ENCODE results near the gene DAD1. TPM values are rescaled to one million over a fixed set of nuclear protein-coding genes. Genes with fewer than 3 reads are reported as not detected.
"Not testable (repeated sequence)": the region's sequence is repeated elsewhere in the genome, so short reads cannot be mapped to it uniquely, and the experiment has no call there.

The DAD1 gene
- total RNA-seq, 1 experiment from 2014 or later: 364 TPM

DNA sequence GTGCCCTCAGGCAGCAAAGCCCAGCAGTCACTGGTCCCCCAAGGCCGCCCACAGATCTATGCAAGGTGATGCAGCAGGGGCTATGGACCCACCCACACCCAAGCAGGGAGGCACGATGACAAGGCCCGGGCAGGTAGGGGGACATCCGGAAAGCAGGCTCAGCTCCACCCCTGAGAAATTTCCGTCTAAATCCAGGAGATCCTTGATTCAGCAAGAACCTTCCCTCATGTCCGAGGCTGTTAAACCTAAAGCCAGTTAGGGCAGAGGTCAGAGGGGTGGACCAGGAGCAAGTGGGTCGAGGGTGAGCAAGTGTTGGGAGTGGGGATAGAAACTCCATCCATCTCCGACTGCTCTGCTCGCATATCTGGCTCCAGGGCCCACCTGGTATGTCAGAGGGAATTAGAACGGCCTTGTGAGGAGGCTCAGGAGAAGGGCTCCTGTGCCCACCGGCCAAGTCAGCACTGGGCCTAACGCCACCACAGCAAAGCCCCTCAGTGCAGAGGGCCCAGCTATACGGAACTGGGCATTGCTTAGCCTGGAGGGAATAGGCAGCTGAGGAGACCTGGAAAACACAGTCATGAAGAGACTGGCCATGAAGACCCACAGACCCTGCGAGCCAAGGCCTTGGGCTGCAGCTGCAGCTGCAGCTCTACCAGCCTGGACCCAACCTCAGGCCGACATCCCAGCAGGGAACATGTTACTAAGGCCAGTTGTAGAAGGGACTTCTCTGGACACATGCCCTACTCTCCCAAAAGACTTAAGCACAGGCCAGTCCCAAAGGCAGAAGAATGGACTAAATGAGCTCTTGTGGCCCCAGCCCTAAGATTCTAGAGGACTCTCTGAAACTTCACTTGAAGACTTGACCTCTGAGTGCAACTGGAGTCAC is 34.3 kb downstream of the DAD1 start:
- DNase-seq (ENCODE audit: extremely low read depth, low read depth): no peak

DNA sequence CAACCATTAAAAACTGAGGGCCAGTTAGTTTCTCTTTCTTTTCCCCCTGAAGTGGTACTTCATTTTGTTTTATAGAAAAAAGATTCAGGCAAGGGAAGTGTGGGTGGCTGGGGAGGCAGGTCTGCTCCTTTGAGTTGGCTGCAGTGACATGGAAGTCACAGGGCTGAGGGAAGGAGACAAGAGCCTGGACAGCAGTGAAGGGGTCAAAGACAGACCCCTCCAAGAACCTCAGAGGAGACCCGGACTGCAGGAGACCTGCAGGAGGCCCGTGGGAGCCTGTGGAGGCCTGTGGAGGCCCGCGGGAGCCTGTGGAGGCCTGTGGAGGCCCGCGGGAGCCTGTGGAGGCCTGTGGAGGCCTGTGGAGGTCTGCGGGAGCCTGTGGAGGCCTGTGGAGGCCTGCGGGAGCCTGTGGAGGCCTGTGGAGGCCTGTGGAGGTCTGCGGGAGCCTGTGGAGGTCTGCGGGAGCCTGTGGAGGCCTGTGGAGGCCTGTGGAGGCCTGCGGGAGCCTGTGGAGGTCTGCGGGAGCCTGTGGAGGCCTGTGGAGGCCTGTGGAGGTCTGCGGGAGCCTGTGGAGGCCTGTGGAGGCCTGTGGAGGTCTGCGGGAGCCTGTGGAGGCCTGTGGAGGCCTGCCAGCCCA is 35.0 kb downstream of the DAD1 start:
- DNase-seq (ENCODE audit: extremely low read depth, low read depth): not testable (repeated sequence)

DNA sequence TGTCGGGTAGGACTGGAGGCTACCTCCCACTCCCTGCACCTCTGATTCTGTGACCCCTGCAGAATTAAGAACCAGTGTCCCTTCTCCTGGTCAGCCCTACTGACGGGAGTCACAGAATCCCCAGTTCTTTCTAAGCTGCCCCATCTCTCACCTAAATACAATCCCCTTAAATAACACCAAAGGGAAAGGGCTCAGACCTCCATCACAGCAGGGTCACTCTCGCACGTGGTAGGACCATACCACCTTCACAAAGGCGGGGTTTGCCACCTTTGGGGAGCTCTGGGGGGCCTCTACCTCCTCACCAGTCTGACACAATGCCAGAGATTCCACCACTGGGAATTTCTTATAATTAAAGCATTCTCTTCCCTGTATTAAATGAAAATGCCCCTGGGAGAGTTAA is 35.6 kb downstream of the DAD1 start:
- DNase-seq (ENCODE audit: extremely low read depth, low read depth): no peak

DNA sequence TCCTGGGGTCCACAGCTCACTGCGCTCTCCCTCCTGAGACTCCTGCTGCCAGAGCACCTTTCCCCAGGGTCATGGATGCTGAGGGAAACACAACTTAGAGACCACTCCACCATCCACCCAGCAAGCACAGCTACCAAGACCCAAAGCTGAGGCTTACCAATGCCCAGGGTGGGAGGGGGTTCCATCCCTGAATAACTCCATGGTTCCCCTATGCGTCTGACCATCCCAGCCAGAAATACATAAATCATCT is 36.3 kb downstream of the DAD1 start:
- DNase-seq (ENCODE audit: extremely low read depth, low read depth): no peak

DNA sequence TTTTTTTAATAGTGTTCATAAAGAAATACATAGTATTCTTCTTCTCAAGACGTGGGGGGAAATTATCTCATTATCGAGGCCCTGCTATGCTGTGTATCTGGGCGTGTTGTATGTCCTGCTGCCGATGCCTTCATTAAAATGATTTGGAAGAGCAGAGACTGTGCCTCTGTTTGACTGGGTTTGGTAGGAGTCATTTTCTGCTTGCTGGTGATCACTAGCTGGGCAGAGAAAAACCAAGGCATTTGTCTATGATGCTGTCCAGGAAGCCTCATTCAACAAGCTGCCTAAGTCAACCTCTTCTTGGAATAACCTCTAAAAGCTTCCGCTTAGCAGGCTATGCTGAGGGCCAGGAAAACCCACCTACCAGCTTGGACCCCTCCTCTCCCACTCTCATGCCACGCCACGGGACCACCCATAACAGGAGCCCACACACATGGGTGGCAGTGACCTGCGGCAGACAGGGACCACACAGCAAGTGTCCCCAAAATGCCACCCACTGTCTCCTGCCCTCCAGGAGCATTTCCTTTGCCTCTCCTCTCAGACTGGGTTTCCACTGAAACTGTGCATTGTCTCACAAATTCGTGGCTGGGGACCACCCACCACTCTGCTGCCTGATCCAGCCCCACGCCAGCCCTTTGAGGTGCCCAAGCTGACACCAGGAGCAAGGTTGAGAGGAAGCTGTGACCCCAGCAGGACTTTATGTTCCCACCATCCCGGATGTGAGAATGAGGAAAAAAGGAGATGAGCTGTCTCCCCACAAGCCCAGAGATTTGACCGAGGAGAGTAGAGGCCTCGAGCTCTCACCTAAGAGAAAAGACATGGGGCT is 36.8 kb downstream of the DAD1 start:
- DNase-seq (ENCODE audit: extremely low read depth, low read depth): no peak

DNA sequence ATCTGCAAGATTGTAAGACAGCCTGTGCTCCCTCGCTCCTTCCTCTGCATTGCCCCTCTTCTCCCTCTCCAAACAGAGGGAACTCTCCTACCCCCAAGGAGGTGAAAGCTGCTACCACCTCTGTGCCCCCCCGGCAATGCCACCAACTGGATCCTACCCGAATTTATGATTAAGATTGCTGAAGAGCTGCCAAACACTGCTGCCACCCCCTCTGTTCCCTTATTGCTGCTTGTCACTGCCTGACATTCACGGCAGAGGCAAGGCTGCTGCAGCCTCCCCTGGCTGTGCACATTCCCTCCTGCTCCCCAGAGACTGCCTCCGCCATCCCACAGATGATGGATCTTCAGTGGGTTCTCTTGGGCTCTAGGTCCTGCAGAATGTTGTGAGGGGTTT is 37.4 kb downstream of the DAD1 start:
- no peak for DNase-seq (ENCODE audit: extremely low read depth, low read depth)

DNA sequence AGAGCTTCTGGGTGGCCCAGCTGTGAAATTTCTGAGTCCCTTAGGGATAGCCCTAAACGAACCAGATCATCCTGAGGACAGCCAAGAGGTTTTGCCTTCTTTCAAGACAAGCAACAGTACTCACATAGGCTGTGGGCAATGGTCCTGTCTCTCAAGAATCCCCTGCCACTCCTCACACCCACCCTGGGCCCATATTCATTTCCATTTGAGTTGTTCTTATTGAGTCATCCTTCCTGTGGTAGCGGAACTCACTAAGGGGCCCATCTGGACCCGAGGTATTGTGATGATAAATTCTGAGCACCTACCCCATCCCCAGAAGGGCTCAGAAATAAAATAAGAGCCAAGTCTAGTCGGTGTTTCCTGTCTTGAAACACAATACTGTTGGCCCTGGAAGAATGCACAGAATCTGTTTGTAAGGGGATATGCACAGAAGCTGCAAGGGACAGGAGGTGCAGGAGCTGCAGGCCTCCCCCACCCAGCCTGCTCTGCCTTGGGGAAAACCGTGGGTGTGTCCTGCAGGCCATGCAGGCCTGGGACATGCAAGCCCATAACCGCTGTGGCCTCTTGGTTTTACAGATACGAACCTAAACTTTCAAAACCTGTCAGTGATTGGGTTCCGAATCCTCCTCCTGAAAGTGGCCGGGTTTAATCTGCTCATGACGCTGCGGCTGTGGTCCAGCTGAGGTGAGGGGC is 38.9 kb downstream of the DAD1 start:
- no peak for DNase-seq (ENCODE audit: extremely low read depth, low read depth)

DNA sequence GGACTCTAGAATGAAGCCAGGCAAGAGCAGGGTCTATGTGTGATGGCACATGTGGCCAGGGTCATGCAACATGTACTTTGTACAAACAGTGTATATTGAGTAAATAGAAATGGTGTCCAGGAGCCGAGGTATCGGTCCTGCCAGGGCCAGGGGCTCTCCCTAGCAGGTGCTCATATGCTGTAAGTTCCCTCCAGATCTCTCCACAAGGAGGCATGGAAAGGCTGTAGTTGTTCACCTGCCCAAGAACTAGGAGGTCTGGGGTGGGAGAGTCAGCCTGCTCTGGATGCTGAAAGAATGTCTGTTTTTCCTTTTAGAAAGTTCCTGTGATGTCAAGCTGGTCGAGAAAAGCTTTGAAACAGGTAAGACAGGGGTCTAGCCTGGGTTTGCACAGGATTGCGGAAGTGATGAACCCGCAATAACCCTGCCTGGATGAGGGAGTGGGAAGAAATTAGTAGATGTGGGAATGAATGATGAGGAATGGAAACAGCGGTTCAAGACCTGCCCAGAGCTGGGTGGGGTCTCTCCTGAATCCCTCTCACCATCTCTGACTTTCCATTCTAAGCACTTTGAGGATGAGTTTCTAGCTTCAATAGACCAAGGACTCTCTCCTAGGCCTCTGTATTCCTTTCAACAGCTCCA is 39.6 kb downstream of the DAD1 start:
- no peak for DNase-seq (ENCODE audit: extremely low read depth, low read depth)

DNA sequence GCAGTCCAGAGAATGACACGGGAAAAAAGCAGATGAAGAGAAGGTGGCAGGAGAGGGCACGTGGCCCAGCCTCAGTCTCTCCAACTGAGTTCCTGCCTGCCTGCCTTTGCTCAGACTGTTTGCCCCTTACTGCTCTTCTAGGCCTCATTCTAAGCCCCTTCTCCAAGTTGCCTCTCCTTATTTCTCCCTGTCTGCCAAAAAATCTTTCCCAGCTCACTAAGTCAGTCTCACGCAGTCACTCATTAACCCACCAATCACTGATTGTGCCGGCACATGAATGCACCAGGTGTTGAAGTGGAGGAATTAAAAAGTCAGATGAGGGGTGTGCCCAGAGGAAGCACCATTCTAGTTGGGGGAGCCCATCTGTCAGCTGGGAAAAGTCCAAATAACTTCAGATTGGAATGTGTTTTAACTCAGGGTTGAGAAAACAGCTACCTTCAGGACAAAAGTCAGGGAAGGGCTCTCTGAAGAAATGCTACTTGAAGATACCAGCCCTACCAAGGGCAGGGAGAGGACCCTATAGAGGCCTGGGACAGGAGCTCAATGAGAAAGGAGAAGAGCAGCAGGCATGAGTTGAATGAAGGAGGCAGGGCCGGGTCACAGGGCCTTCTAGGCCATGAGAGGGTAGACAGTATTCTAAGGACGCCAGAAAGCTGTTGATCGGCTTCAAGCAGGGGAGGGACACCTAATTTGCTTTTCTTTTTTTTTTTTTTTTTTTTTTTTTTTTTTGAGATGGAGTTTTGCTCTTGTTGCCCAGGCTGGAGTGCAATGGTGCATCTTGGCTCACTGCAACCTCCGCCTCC is 40.9 kb downstream of the DAD1 start:
- DNase-seq (ENCODE audit: extremely low read depth, low read depth): no peak

DNA sequence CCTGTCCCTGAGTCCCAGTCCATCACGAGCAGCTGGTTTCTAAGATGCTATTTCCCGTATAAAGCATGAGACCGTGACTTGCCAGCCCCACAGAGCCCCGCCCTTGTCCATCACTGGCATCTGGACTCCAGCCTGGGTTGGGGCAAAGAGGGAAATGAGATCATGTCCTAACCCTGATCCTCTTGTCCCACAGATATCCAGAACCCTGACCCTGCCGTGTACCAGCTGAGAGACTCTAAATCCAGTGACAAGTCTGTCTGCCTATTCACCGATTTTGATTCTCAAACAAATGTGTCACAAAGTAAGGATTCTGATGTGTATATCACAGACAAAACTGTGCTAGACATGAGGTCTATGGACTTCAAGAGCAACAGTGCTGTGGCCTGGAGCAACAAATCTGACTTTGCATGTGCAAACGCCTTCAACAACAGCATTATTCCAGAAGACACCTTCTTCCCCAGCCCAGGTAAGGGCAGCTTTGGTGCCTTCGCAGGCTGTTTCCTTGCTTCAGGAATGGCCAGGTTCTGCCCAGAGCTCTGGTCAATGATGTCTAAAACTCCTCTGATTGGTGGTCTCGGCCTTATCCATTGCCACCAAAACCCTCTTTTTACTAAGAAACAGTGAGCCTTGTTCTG is 41.6 kb downstream of the DAD1 start:
- no peak for DNase-seq (ENCODE audit: extremely low read depth, low read depth)

DNA sequence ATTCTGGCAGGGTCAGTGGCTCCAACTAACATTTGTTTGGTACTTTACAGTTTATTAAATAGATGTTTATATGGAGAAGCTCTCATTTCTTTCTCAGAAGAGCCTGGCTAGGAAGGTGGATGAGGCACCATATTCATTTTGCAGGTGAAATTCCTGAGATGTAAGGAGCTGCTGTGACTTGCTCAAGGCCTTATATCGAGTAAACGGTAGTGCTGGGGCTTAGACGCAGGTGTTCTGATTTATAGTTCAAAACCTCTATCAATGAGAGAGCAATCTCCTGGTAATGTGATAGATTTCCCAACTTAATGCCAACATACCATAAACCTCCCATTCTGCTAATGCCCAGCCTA is 42.3 kb downstream of the DAD1 start:
- no peak for DNase-seq (ENCODE audit: extremely low read depth, low read depth)

DNA sequence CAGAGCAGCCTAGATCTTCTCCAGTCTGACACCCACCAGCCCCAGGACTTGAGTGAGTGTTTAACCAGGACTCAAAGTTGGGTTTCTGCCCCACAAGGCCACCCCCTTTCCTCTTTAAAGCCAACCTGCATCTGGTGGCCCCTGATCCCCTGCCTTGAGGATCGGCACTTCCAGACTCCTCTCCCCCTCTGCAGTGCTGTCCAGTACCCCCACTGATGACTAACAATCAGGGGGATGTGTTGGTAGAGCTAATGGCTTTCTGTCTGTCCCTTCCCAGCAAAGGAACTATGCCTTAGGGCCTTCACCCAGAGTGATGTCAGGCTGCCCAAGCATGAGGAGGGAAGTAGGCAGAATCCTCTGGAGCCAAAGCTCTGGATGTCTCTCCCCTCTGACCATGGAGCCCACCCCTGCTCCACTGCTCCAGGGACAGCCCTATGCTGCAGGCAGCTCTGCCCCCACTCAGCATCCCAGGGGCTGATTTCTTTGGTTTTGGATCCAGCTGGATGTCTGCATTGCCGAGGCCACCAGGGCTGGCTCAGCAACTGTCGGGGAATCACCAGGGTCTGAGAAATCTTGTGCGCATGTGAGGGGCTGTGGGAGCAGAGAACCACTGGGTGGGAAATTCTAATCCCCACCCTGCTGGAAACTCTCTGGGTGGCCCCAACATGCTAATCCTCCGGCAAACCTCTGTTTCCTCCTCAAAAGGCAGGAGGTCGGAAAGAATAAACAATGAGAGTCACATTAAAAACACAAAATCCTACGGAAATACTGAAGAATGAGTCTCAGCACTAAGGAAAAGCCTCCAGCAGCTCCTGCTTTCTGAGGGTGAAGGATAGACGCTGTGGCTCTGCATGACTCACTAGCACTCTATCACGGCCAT is 42.9 kb downstream of the DAD1 start:
- DNase-seq (ENCODE audit: extremely low read depth, low read depth): no peak

DNA sequence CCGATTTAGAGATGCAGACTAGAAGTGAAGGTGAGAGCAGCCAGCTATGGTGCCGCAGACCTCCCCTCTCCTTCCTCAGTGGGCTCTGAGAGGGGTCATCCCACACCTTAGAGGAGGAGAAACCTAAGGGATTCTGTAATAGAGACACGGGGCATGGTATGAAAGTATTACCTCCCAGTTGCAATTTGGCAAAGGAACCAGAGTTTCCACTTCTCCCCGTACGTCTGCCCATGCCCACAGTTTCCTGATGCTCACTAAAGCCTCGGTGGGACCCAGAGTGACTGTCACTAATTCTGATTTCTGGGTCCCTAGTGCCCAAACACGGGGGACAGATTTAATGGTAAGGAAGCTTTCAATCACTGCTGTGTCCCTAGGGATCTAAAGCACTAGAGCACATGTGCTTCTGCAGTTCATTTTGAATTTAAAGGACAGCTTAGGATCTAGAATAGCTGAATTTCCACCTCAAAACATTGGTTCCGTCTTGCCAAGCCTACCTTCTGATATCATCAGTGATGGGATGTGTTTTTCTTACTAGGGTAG is 44.1 kb downstream of the DAD1 start:
- DNase-seq (ENCODE audit: extremely low read depth, low read depth): no peak

DNA sequence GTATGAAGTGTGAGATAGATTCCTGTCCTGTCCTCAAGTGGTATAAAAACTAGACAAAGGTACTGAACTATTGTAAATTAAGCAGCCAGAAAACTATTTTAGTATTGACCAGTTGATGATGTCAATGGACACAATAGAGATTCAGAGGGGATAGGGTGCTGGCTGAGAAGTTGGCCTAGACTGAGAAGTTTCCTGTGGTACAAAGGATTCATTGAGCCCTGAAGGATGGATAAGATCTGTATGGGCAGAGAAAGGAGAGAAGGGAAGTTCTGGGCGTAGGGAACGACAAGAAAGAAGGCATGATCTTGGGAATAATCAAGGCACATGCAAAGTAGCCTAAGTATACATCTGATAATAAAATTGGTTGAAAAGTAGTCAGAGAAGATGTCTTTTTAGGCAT is 44.6 kb downstream of the DAD1 start:
- no peak for DNase-seq (ENCODE audit: extremely low read depth, low read depth)

DNA sequence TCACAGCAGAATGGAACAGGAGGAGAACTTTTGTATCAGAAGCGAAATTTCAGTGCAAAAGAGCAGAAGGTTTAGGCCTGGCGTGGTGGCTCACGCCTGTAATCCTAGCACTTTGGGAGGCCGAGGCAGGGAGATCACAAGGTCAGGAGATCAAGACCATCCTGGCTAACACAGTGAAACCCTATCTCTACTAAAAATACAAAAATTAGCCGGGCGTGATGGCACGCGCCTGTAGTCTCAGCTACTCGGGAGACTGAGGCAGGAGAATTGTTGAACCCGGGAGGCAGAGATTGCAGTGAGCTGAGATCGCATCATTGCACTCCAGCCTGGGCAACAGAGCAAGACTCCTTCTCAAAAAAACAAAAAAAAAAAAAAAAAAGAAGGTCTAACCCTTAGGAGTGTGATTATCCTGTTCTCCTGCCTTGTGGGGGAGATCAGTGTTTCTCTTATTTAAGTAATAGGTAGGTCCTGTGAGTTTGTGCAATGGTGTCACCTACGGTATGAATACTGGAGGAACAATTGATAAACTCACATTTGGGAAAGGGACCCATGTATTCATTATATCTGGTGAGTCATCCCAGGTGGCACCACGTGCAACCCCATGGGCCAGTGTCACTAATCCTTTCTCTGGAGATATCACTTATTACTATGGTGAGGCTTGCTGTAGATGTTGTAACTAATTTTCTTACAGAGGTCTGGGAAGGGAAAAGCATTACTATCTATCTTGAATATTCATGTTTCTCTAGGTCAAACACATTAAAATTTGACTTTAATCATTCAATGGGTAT is 45.3 kb downstream of the DAD1 start:
- DNase-seq (ENCODE audit: extremely low read depth, low read depth): not testable (repeated sequence)

DNA sequence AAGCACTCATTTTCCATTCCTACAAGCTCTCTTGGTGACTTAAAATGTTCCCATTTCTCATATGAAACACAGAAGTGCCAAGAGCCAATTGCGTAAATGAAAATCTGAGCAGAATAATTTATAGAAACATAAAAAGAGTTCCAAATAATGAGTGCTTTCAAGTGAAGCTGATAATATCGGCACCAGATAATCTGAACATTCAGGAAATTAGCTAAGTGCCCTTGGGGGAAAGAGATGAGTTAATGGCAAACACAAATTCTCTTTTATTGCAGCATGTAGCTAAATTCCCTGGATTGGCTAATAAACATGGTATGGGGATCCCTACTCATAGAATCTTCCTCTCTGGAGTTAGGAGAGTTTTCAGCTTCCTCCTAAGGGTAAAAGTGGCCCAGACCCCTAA is 46.7 kb downstream of the DAD1 start:
- no peak for DNase-seq (ENCODE audit: extremely low read depth, low read depth)

DNA sequence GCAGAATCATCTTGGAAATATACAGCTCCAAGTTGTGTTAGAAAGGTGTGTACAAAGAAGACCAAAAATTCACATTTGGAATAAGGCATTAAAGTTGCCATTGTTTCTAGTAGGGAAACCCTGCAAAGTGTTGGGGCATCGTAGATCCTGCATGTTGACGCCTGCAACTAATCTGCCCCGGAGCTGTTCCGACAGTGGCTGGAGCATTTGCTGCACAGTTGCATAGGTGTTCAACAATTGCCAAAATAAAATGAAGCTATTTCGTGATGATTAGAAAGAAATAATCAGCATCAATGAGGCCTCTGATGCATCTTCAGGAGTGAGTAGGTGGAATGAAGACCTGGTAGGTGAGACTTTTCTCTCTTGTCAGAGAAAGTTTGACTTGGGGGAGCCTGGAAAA is 47.3 kb downstream of the DAD1 start:
- DNase-seq (ENCODE audit: extremely low read depth, low read depth): no peak

Data from NCI-H460 (cell line).